HG03095 (cell line): ENCODE results near the gene OSTF1.

Experiments
- ATAC-seq: cut with Tn5 transposase; IDR thresholded peaks from one replicate; pipeline ENCODE4 v1.9.1; 2021; ENCODE audit warnings: moderate library complexity; ENCODE audit not compliant: unreplicated experiment

The OSTF1 gene

GRCh38 chr9:75084081-75084672 lies 4.1 kb upstream of the OSTF1 start:
- ATAC-seq = no peak

- ATAC-seq = no peak
Observed at GRCh38 chr9:75085640-75086039, 2.7 kb upstream of the OSTF1 start.

- no peak for ATAC-seq
Observed at GRCh38 chr9:75086541-75087288, 1.6 kb upstream of the OSTF1 start.

- no peak for ATAC-seq
Observed at GRCh38 chr9:75087289-75087823, 958 bp upstream of the OSTF1 start.

GRCh38 chr9:75088646-75089372 lies 495 bp downstream of the OSTF1 start:
- ATAC-seq = peak; percentile 40

- no peak for ATAC-seq
Observed at GRCh38 chr9:75089373-75089766, 1.1 kb downstream of the OSTF1 start.

GRCh38 chr9:75090579-75090978 lies 2.3 kb downstream of the OSTF1 start:
- ATAC-seq = no peak

GRCh38 chr9:75092766-75093165 lies 4.5 kb downstream of the OSTF1 start:
- no peak for ATAC-seq

GRCh38 chr9:75096796-75097195 lies 8.5 kb downstream of the OSTF1 start:
- ATAC-seq = no peak

GRCh38 chr9:75101004-75101588 lies 12.8 kb downstream of the OSTF1 start:
- no peak for ATAC-seq

GRCh38 chr9:75102177-75102790 lies 14.0 kb downstream of the OSTF1 start:
- ATAC-seq = no peak

- no peak for ATAC-seq
Observed at GRCh38 chr9:75104607-75105006, 16.3 kb downstream of the OSTF1 start.

GRCh38 chr9:75105019-75105540 lies 16.8 kb downstream of the OSTF1 start:
- no peak for ATAC-seq

GRCh38 chr9:75105841-75106240 lies 17.5 kb downstream of the OSTF1 start:
- no peak for ATAC-seq

- ATAC-seq = no peak
Observed at GRCh38 chr9:75106857-75107256, 18.5 kb downstream of the OSTF1 start.

- ATAC-seq = no peak
Observed at GRCh38 chr9:75108571-75108970, 20.3 kb downstream of the OSTF1 start.

- ATAC-seq = no peak
Observed at GRCh38 chr9:75109210-75109839, 21.0 kb downstream of the OSTF1 start.

- no peak for ATAC-seq
Observed at GRCh38 chr9:75111019-75111622, 22.8 kb downstream of the OSTF1 start.

- no peak for ATAC-seq
Observed at GRCh38 chr9:75112789-75113188, 24.5 kb downstream of the OSTF1 start.

GRCh38 chr9:75116306-75116705 lies 28.0 kb downstream of the OSTF1 start:
- no peak for ATAC-seq
